ENCODE results near the gene VASP.

The VASP gene

DNA sequence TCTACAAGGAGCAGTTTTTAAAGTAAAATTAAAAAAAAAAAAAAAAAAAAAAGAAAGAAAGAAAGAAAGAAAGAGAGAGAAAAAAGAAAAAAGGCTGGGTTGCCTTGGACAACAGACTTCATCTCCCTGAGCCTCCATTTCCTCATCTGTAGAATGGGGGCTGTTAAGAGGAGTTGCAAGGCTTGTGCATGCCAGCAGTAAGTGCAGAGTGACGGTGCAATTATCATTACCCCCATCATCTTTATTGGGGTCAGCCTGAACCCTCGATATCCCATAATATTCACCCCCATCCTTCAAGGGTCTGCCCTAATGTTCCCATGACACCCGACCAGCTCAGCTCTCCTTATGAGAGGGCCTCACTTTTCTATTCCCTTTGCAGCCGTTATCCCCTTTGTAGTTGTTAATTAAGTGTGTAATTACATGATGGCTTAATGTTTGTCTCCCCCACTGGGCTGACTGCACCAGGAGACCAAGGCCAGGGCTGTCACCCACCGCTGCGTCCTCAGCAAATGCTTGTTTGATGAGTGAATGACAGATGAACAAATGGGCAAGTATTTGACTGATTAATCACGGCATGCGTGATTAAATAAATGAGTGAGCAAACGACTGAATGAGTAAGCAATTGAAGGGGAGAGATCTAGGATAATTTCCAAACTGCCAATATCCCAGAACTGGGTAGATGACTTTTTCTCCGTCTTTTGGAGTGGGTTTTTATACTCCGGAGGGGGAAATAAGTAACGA lies 29.4 kb upstream of the VASP start:
- CTCF ChIA-PET: interaction anchor here (0.9 to 7.5 kb wide), 19 partner anchors 8 to 164 kb away, joined by 3 to 229 read pairs (median 7); partner anchors contain the start of genes ERCC1, FOSB, PPM1N and PPP1R13L
- Mint-ChIP-seq H3K36me3 (no peaks in the 10 kb centered on the region), H3K4me1 (peaks cover 40% of the 10 kb centered on the region), H3K9me3 (no peaks in the 10 kb centered on the region), H3K4me3 (peak overlapping the region; percentile 78), H3K27ac (peak overlapping the region; percentile 97), H3K27me3 (peaks cover 56% of the 10 kb centered on the region)
- peak; percentile 39 for DNase-seq

DNA sequence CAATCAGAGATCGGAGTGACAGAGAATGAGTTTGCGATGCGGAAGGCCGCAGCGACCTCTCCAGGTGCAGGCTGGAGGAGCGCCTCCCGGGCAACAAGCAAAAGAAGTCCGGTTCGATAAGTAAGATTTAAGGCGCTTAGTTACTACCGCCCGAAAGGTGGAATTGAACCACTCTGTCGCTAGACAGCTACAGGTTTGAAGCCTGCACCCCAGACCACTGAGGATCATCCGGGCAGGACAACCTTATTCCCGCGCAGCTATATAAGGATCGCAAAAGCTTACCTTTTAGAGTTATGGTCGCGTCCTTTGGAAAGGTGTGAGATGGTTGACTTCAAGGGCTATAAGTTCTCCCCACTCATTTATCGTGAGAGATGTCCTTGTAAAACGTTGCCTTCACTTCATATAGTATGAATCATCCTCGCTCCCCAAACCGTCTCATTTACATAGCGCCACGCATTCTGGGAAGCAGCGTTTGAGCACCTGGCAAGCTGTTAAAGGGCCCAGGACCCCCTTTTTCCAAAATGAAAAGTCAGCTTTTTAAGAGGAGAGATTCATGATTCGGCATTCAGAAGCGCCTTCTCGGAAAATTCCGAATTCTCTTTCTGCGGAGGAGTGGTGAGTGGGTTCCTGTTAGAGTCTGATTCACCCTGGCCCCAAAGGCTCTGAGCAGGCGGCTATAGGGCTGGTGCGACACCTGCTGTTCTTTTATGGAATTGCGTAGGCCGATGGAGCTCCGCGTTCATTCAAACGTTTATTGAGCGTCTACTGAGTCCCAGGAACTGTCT lies 28.6 kb upstream of the VASP start:
- Mint-ChIP-seq H3K9me3 (no peaks in the 10 kb centered on the region), H3K27ac (peak overlapping the region; percentile 97), H3K27me3 (peaks cover 49% of the 10 kb centered on the region), H3K4me3 (peak overlapping the region; percentile 78), H3K4me1 (peaks cover 39% of the 10 kb centered on the region), H3K36me3 (no peaks in the 10 kb centered on the region)
- CTCF ChIA-PET: interaction anchor here (0.7 to 7.5 kb wide), 28 partner anchors 10 to 167 kb away, joined by 3 to 229 read pairs (median 6); partner anchors contain the start of genes ERCC1, FOSB, PPM1N and PPP1R13L
- peak; percentile 93 for DNase-seq

DNA sequence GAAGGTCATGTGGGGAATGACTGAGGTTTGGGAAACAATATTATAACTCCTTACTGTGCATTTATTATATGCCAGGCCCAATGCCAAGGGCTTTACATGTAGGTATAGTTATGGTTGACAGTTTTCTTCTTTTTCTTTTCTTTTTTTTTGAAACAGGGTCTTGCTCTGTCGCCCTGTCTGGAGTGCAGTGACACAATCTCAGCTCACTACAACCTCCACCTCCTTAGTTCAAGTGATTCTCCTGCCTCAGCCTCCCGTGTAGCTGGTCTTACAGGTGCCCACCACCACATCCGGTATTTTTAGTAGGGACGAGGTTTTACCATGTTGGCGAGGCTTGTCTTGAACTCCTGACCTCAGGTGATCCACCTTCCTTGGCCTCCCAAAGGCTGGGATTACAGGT lies 24.2 kb upstream of the VASP start:
- CTCF ChIA-PET: interaction anchor here (1.7 to 1.9 kb wide), 2 partner anchors 44 to 55 kb away, joined by 4 to 7 read pairs; no protein-coding TSS in a partner anchor
- no peak overlapping the region for H3K4me3 Mint-ChIP-seq
- H3K27me3 Mint-ChIP-seq: peaks cover 19% of the 10 kb centered on the region
- no peaks in the 10 kb centered on the region for H3K36me3 Mint-ChIP-seq
- DNase-seq: no peak
- peaks cover 32% of the 10 kb centered on the region for H3K4me1 Mint-ChIP-seq
- no peaks in the 10 kb centered on the region for H3K9me3 Mint-ChIP-seq
- no peak overlapping the region for H3K27ac Mint-ChIP-seq

GRCh38 chr19:45484273-45484945 lies 22.9 kb upstream of the VASP start:
- H3K9me3 Mint-ChIP-seq: no peaks in the 10 kb centered on the region
- H3K4me3 Mint-ChIP-seq: no peak overlapping the region
- H3K4me1 Mint-ChIP-seq: peaks cover 21% of the 10 kb centered on the region
- CTCF ChIA-PET: interaction anchor here (0.6 to 2.8 kb wide), 29 partner anchors 7 to 392 kb away, joined by 3 to 49 read pairs (median 7); partner anchors contain the start of genes PPM1N, PPP1R13L, PPP1R37 and VASP
- DNase-seq: no peak
- no peak overlapping the region for H3K27ac Mint-ChIP-seq
- no peaks in the 10 kb centered on the region for H3K36me3 Mint-ChIP-seq
- H3K27me3 Mint-ChIP-seq: peaks cover 31% of the 10 kb centered on the region

DNA sequence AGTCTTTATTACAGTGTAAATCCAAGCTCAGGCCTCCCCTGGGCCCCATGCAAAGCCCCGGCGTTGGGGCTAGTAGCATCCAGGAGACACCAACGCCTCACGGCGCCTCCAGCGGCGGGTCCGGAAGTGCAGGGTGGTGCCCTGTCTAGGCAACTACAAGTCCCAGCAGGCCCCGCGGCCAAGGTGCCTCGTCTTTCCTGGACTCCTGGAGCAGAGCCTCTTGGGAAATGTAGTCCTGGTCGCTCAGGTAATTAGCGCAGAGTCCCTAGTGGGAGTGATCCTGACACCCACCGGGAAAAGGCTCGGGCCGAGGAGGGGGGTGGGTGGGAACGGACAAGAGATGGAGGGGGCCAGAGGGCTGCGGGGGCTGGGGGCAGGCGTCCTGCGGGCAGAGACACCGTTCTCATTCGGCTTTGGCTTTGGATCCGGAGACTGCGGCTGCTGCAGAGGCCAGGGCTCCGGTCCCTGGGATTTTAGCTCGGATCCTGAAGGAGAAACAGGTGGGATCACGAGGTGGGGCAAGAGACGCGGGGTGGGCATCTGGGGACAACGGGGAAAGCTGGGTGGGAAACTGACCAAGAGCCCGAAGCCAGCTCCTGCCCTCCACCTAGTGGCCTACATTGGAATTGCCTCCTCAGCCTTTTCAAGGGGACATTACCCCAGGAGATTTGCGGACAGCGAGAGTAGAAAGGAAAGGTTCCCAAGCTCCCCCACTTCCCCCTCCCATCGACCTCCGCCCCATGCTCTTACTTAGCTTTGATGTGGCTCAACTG lies 21.8 kb upstream of the VASP start:
- H3K9me3 Mint-ChIP-seq: no peaks in the 10 kb centered on the region
- H3K4me3 Mint-ChIP-seq: peak overlapping the region; percentile 89
- peak; percentile 99 for DNase-seq
- peaks cover 16% of the 10 kb centered on the region for H3K4me1 Mint-ChIP-seq
- no peaks in the 10 kb centered on the region for H3K36me3 Mint-ChIP-seq
- H3K27me3 Mint-ChIP-seq: peaks cover 31% of the 10 kb centered on the region
- peak overlapping the region; percentile 83 for H3K27ac Mint-ChIP-seq
- CTCF ChIA-PET: interaction anchor here (0.6 to 2.8 kb wide), 34 partner anchors 8 to 393 kb away, joined by 3 to 49 read pairs (median 6); partner anchors contain the start of genes PPM1N, PPP1R13L, PPP1R37 and VASP

- no peaks in the 10 kb centered on the region for H3K9me3 Mint-ChIP-seq
- CTCF ChIA-PET: interaction anchor here (1.4 kb wide), 1 partner anchor 10 kb away, joined by 6 read pairs; no protein-coding TSS in a partner anchor
- peaks cover 24% of the 10 kb centered on the region for H3K4me1 Mint-ChIP-seq
- H3K27ac Mint-ChIP-seq: no peak overlapping the region
- peaks cover 36% of the 10 kb centered on the region for H3K27me3 Mint-ChIP-seq
- no peak for DNase-seq
- no peak overlapping the region for H3K4me3 Mint-ChIP-seq
- H3K36me3 Mint-ChIP-seq: no peaks in the 10 kb centered on the region
Observed at GRCh38 chr19:45488708-45489107, 18.6 kb upstream of the VASP start.

DNA sequence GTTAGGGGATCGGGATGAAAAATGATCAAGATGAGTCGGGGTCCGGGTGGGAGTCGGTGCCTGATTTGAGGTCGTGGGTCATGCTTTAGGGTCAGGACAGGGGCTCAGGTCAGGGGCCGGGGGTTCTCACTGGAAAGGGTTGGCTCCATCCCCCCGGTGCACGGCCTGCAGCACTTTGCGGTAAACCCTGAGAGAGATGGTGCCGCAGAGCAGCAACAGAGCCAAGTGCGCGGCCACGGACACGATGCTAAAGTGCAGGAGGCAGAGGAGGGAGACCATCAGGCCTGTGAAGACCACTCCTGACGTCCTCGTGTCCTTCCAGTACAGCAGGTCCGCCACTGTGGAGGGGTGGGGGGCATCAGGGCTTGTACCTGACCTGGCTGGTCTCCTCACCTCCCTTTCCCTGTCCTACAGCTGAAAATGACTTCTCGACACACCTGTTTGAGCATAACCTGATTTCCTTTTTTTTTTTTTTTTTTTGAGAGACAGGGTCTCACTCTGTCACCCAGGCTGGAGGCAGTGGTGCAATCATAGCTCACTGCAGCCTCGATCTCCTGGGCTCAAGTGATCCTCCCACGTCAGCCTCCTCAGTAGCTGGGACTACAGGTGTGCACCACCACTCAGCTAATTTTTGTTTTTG lies 17.9 kb upstream of the VASP start:
- H3K4me1 Mint-ChIP-seq: peaks cover 22% of the 10 kb centered on the region
- no peak for DNase-seq
- H3K27me3 Mint-ChIP-seq: peaks cover 42% of the 10 kb centered on the region
- no peak overlapping the region for H3K27ac Mint-ChIP-seq
- H3K9me3 Mint-ChIP-seq: no peaks in the 10 kb centered on the region
- CTCF ChIA-PET: interaction anchor here (0.7 to 1.4 kb wide), 3 partner anchors 10 to 50 kb away, joined by 3 to 6 read pairs (median 3); no protein-coding TSS in a partner anchor
- H3K4me3 Mint-ChIP-seq: no peak overlapping the region
- no peaks in the 10 kb centered on the region for H3K36me3 Mint-ChIP-seq

- Mint-ChIP-seq H3K27me3 (peaks cover 64% of the 10 kb centered on the region), H3K9me3 (no peaks in the 10 kb centered on the region), H3K36me3 (no peaks in the 10 kb centered on the region), H3K4me1 (peaks cover 19% of the 10 kb centered on the region), H3K4me3 (peak overlapping the region; percentile 19), H3K27ac (no peak overlapping the region)
- CTCF ChIA-PET: interaction anchor here (1.0 to 1.5 kb wide), 2 partner anchors 8 to 14 kb away, joined by 3 read pairs; no protein-coding TSS in a partner anchor
- DNase-seq: no peak
Observed at GRCh38 chr19:45492137-45492626, 15.1 kb upstream of the VASP start.

- no peaks in the 10 kb centered on the region for H3K36me3 Mint-ChIP-seq
- H3K4me1 Mint-ChIP-seq: peaks cover 25% of the 10 kb centered on the region
- CTCF ChIA-PET: interaction anchor here (0.6 to 1.5 kb wide), 5 partner anchors 8 to 14 kb away, joined by 3 to 4 read pairs (median 3); no protein-coding TSS in a partner anchor
- H3K4me3 Mint-ChIP-seq: peak overlapping the region; percentile 57
- no peaks in the 10 kb centered on the region for H3K9me3 Mint-ChIP-seq
- H3K27ac Mint-ChIP-seq: no peak overlapping the region
- peak; percentile 50 for DNase-seq
- peaks cover 70% of the 10 kb centered on the region for H3K27me3 Mint-ChIP-seq
Observed at GRCh38 chr19:45492627-45493470, 14.4 kb upstream of the VASP start.

- Mint-ChIP-seq H3K27me3 (peaks cover 74% of the 10 kb centered on the region), H3K27ac (no peak overlapping the region), H3K4me3 (no peak overlapping the region), H3K9me3 (no peaks in the 10 kb centered on the region), H3K4me1 (peaks cover 34% of the 10 kb centered on the region), H3K36me3 (no peaks in the 10 kb centered on the region)
- DNase-seq: no peak
- CTCF ChIA-PET: interaction anchor here (0.6 to 3.1 kb wide), 10 partner anchors 9 to 66 kb away, joined by 3 to 32 read pairs (median 3); no protein-coding TSS in a partner anchor
Observed at GRCh38 chr19:45494261-45494916, 12.9 kb upstream of the VASP start.

DNA sequence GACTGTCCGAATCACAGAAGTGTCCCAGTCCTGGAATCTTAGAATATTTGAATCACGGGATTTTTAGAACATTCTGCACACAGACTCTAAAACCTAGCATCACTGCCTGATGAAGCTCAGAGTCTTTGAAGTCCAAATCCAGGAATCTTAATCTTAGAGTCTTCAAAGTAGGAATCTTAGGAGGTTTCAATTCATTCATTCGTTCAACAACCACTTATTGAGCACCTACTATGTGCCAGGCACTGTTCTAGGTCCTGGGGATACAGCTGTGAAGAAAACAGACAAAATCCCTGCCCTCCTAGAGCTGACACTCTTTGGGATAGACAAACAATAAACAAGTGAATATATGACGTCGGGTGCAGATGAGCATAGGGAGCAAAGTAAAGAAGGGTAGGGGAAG lies 12.1 kb upstream of the VASP start:
- DNase-seq: no peak
- Mint-ChIP-seq H3K4me3 (peak overlapping the region; percentile 67), H3K27ac (no peak overlapping the region), H3K4me1 (peaks cover 38% of the 10 kb centered on the region), H3K9me3 (no peaks in the 10 kb centered on the region), H3K27me3 (peaks cover 82% of the 10 kb centered on the region), H3K36me3 (no peaks in the 10 kb centered on the region)
- CTCF ChIA-PET: interaction anchor here (0.7 to 3.1 kb wide), 9 partner anchors 9 to 66 kb away, joined by 3 to 32 read pairs (median 3); no protein-coding TSS in a partner anchor
